Measurements from ENCODE around the gene TXNDC15. TPM values are rescaled to one million over a fixed set of nuclear protein-coding genes. Genes with fewer than 3 reads are reported as not detected.
"Not testable (repeated sequence)": the region's sequence is repeated elsewhere in the genome, so short reads cannot be mapped to it uniquely, and the experiment has no call there.

The TXNDC15 gene
- 37.0 TPM for polyA plus RNA-seq (2012; ENCODE audit: insufficient read depth, insufficient read length)

GRCh38 chr5:134873987-134874830 lies at the start of gene TXNDC15:
Gene TXNDC15, plus strand, starts transcription at chr5:134874371. Its CDS starts 57 bp downstream, at chr5:134874428.
- peak; percentile 77 for DNase-seq (ENCODE audit: low read depth, low spot score)
- peak within 1 kb of the TSS; percentile 84 for H3K4me3 ChIP-seq (ENCODE audit: low read length)

GRCh38 chr5:134824681-134825080 lies 49.5 kb upstream of the TXNDC15 start:
- DNase-seq (ENCODE audit: low read depth, low spot score), result no peak
- no peak overlapping the region for H3K4me3 ChIP-seq (ENCODE audit: low read length)

GRCh38 chr5:134825212-134825611 lies 49.0 kb upstream of the TXNDC15 start:
- H3K4me3 ChIP-seq (ENCODE audit: low read length), result no peak overlapping the region
- DNase-seq (ENCODE audit: low read depth, low spot score), result no peak

- DNase-seq (ENCODE audit: low read depth, low spot score), result no peak
- H3K4me3 ChIP-seq (ENCODE audit: low read length), result no peak overlapping the region
These were observed 40.7 kb upstream of the TXNDC15 start for GRCh38 chr5:134833340-134834032.

GRCh38 chr5:134835623-134836022 lies 38.5 kb upstream of the TXNDC15 start:
- DNase-seq (ENCODE audit: low read depth, low spot score), result no peak
- H3K4me3 ChIP-seq (ENCODE audit: low read length), result no peak overlapping the region

GRCh38 chr5:134837530-134838181 lies 36.5 kb upstream of the TXNDC15 start:
- DNase-seq (ENCODE audit: low read depth, low spot score), result no peak

GRCh38 chr5:134838361-134838760 lies 35.8 kb upstream of the TXNDC15 start:
- not testable (repeated sequence) for DNase-seq (ENCODE audit: low read depth, low spot score); H3K4me3 ChIP-seq (ENCODE audit: low read length)

More at GRCh38 chr5:134837530-134838181, 36.5 kb upstream of the TXNDC15 start:
- no peak overlapping the region for H3K4me3 ChIP-seq (ENCODE audit: low read length)

- no peak overlapping the region for H3K4me3 ChIP-seq (ENCODE audit: low read length)
- DNase-seq (ENCODE audit: low read depth, low spot score), result no peak
These were observed 33.4 kb upstream of the TXNDC15 start for GRCh38 chr5:134840811-134841210.

GRCh38 chr5:134844252-134844651 lies 29.9 kb upstream of the TXNDC15 start:
- no peak overlapping the region for H3K4me3 ChIP-seq (ENCODE audit: low read length)
- DNase-seq (ENCODE audit: low read depth, low spot score), result no peak

- peak overlapping the region; percentile 92 for H3K4me3 ChIP-seq (ENCODE audit: low read length)
- DNase-seq (ENCODE audit: low read depth, low spot score), result no peak
These were observed 28.8 kb upstream of the TXNDC15 start for GRCh38 chr5:134845335-134845851.

GRCh38 chr5:134845852-134846640 lies 28.1 kb upstream of the TXNDC15 start, which contains the start of gene C5orf24:
Gene C5orf24, plus strand, starts transcription at chr5:134845968. Its CDS starts 8,933 bp downstream, at chr5:134854901.
- H3K4me3 ChIP-seq (ENCODE audit: low read length), result peak within 1 kb of the TSS; percentile 92
- peak; percentile 93 for DNase-seq (ENCODE audit: low read depth, low spot score)

GRCh38 chr5:134846641-134846960 lies 27.6 kb upstream of the TXNDC15 start:
- DNase-seq (ENCODE audit: low read depth, low spot score), result peak; percentile 29
- H3K4me3 ChIP-seq (ENCODE audit: low read length), result peak overlapping the region; percentile 92

- not testable (repeated sequence) for DNase-seq (ENCODE audit: low read depth, low spot score); H3K4me3 ChIP-seq (ENCODE audit: low read length)
These were observed 24.7 kb upstream of the TXNDC15 start for GRCh38 chr5:134849434-134849933.

GRCh38 chr5:134851307-134851923 lies 22.8 kb upstream of the TXNDC15 start:
- DNase-seq (ENCODE audit: low read depth, low spot score), result no peak
- H3K4me3 ChIP-seq (ENCODE audit: low read length), result no peak overlapping the region

- DNase-seq (ENCODE audit: low read depth, low spot score), result not testable (repeated sequence)
These were observed 17.7 kb upstream of the TXNDC15 start for GRCh38 chr5:134856465-134856864.

GRCh38 chr5:134857401-134857800 lies 16.8 kb upstream of the TXNDC15 start:
- no peak for DNase-seq (ENCODE audit: low read depth, low spot score)
- H3K4me3 ChIP-seq (ENCODE audit: low read length), result no peak overlapping the region

More at GRCh38 chr5:134856465-134856864, 17.7 kb upstream of the TXNDC15 start:
- H3K4me3 ChIP-seq (ENCODE audit: low read length), result not testable (repeated sequence)

- DNase-seq (ENCODE audit: low read depth, low spot score), result no peak
- H3K4me3 ChIP-seq (ENCODE audit: low read length), result no peak overlapping the region
These were observed 9.5 kb upstream of the TXNDC15 start for GRCh38 chr5:134864707-134865106.

- peak overlapping the region; percentile 84 for H3K4me3 ChIP-seq (ENCODE audit: low read length)
These were observed 677 bp upstream of the TXNDC15 start for GRCh38 chr5:134873494-134873893.

More at GRCh38 chr5:134873494-134873893, 677 bp upstream of the TXNDC15 start:
- DNase-seq (ENCODE audit: low read depth, low spot score), result peak; percentile 37
